Liver (tissue), 9 donors: ENCODE results near the gene KCNS3. TPM values are rescaled to one million over a fixed set of nuclear protein-coding genes. Genes with fewer than 3 reads are reported as not detected.

Experiments used
- DNase-seq: peaks from one replicate; pipeline ENCODE4 v3.0.0-alpha.2; 2017; ENCODE audit warnings: low spot score
- H3K27ac ChIP-seq, 2 donors: one replicate each; pipeline ENCODE4 v1.7.0; 2013; ENCODE audit warnings: inconsistent platforms in 2 of 2, low read length in 2 of 2, control low read depth in 1 of 2, low read depth in 1 of 2, mild to moderate bottlenecking in 1 of 2
- H3K27me3 ChIP-seq, 4 donors: one replicate each; pipeline versions ENCODE4 v1.6.1 to v1.7.0; 2013; ENCODE audit warnings: low read length in 3 of 4, inconsistent platforms in 1 of 4, mild to moderate bottlenecking in 1 of 4, moderate library complexity in 1 of 4; ENCODE audit not compliant: control insufficient read depth in 4 of 4, insufficient read depth in 4 of 4
- H3K36me3 ChIP-seq, 4 donors: one replicate each; pipeline versions ENCODE4 v1.6.1 to v1.7.0; 2013; ENCODE audit warnings: low read length in 3 of 4, mild to moderate bottlenecking in 3 of 4, low read depth in 1 of 4, moderate library complexity in 1 of 4; ENCODE audit not compliant: control insufficient read depth in 4 of 4, insufficient read depth in 3 of 4
- H3K4me1 ChIP-seq, 4 donors: one replicate each; pipeline versions ENCODE4 v1.6.1 to v1.7.0; 2013; ENCODE audit warnings: low read length in 3 of 4, mild to moderate bottlenecking in 3 of 4, moderate library complexity in 1 of 4; ENCODE audit not compliant: control insufficient read depth in 4 of 4, insufficient read depth in 4 of 4
- H3K4me3 ChIP-seq, 3 donors: one replicate each; pipeline versions ENCODE4 v1.6.1 to v1.7.0; 2013; ENCODE audit warnings: low read length in 3 of 3, control low read depth in 1 of 3, low read depth in 1 of 3, mild to moderate bottlenecking in 1 of 3
- H3K9ac ChIP-seq, 2 donors: one replicate each; pipeline ENCODE4 v1.7.0; 2013; ENCODE audit warnings: low read length in 2 of 2, mild to moderate bottlenecking in 2 of 2, moderate library complexity in 2 of 2, control low read depth in 1 of 2, low read depth in 1 of 2
- H3K9me3 ChIP-seq, 4 donors: one replicate each; pipeline versions ENCODE4 v1.6.1 to v1.7.0; 2013; ENCODE audit warnings: low read length in 3 of 4; ENCODE audit not compliant: control insufficient read depth in 4 of 4
- EGR1 ChIP-seq, 2 donors: IDR thresholded peaks; 2 replicates each; pipeline ENCODE4 v1.6.1; 2016 to 2018; ENCODE audit warnings: antibody characterized with exemption in 2 of 2, low read depth in 2 of 2
- FOXA2 ChIP-seq: IDR thresholded peaks from 2 replicates; pipeline ENCODE4 v1.6.1; 2016; ENCODE audit warnings: antibody characterized with exemption
- GABPA ChIP-seq, 2 donors: IDR thresholded peaks in 1 of 2; conservative IDR thresholded peaks in 1 of 2; 2 replicates each; pipeline ENCODE4 v1.6.1; 2016; ENCODE audit warnings: antibody characterized with exemption in 2 of 2, mild to moderate bottlenecking in 1 of 2, moderate library complexity in 1 of 2
- HNF4A ChIP-seq, 2 donors: conservative IDR thresholded peaks; 2 replicates each; pipeline ENCODE4 v1.6.1; 2016; ENCODE audit warnings: antibody characterized with exemption in 2 of 2, mild to moderate bottlenecking in 2 of 2
- HNF4G ChIP-seq: IDR thresholded peaks from 2 replicates; pipeline ENCODE4 v1.6.1; 2016; ENCODE audit warnings: antibody characterized with exemption
- JUND ChIP-seq, 2 donors: IDR thresholded peaks; 2 replicates each; pipeline ENCODE4 v1.6.1; 2016; ENCODE audit warnings: antibody characterized with exemption in 2 of 2
- MAX ChIP-seq: IDR thresholded peaks from 2 replicates; pipeline ENCODE4 v1.6.1; 2016; ENCODE audit warnings: antibody characterized with exemption
- NR2F2 ChIP-seq: IDR thresholded peaks from 2 replicates; pipeline ENCODE4 v1.6.1; 2016; ENCODE audit warnings: antibody characterized with exemption
- RAD21 ChIP-seq, 2 donors: IDR thresholded peaks; 2 replicates each; pipeline ENCODE4 v1.6.1; 2016; ENCODE audit warnings: antibody characterized with exemption in 2 of 2, mild to moderate bottlenecking in 2 of 2
- SP1 ChIP-seq: IDR thresholded peaks from 2 replicates; pipeline ENCODE4 v1.6.1; 2018; ENCODE audit warnings: antibody characterized with exemption, mild to moderate bottlenecking
- TAF1 ChIP-seq: conservative IDR thresholded peaks from 2 replicates; pipeline ENCODE4 v1.6.1; 2016; ENCODE audit warnings: antibody characterized with exemption, mild to moderate bottlenecking
- YY1 ChIP-seq: IDR thresholded peaks from 2 replicates; pipeline ENCODE4 v1.6.1; 2016; ENCODE audit warnings: antibody characterized with exemption, mild to moderate bottlenecking
- ZBTB33 ChIP-seq: IDR thresholded peaks from 2 replicates; pipeline ENCODE4 v1.6.1; 2016; ENCODE audit warnings: antibody characterized with exemption
- WGBS: extraction: QIAGEN DNeasy Blood & Tissue Kit; methylation state at CpG from one replicate; pipeline ENCODE4 v1.1.7; 2013; 5-methylcytosine and 5-hydroxymethylcytosine counted together
- polyA plus RNA-seq, 2 donors: library from polyadenylated mRNA; stranded (reverse) in 1 of 2; unstranded in 1 of 2; fragments of 200-250 nt in 1 of 2; fragments of >200 nt in 1 of 2; fragmentation: Nextera tagmentation in 1 of 2; extraction: Ambion mirVana in 1 of 2; gene quantifications; one replicate each; pipeline versions ENCODE4 v1.2.1 to v1.2.3, GENCODE V29; 2013 to 2015
- total RNA-seq, 2 donors: library from RNA; depleted of rRNA; stranded (reverse); fragments of >200 nt; gene quantifications; one replicate each; pipeline ENCODE4 v1.2.3, GENCODE V29; 2014
- TF ChIP-seq, protein P1 (sequence below): IDR thresholded peaks from 2 replicates; pipeline ENCODE4 v1.6.1; 2016; ENCODE audit warnings: antibody characterized with exemption
- TF ChIP-seq, protein P2 (sequence below): fragments of 150-350 bp; IDR thresholded peaks from 2 replicates; pipeline ENCODE4 v1.5.1; 2017; ENCODE audit warnings: improper control_type of control experiment, low read depth, low read length; ENCODE audit not compliant: missing input control
- donor health status: healthy.
- donor health status: healthy.
- donor health status: healthy.
- donor health status: healthy.
- donor health status: healthy.

Gene KCNS3
- total and polyA plus RNA-seq, 4 donors = 0.56 to 2.8 (median 1.7) TPM

GRCh38 chr2:17976871-17977746 lies 98.6 kb downstream of the KCNS3 start:
- WGBS = 76% methylated on average over 6 of the region's 6 CpGs
- no peak for DNase-seq

DNA sequence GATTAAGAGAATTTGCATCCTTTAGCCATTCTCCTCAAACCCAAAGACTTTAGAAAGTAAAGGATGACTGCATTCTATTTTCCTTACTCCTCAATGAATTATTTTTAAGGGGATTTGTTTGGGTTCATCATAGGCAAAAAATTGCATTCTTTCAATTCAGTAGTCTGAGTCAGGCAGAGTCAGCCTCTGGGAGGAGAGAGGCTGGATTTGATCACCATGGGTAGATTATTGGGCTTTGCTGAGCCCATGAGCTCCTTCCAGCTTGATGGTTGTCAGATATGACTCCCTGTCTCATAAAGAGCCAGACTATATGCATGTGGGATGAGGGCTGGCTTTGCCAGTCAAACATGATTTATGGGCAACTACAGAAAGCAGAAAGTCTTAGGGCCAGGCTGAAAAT lies 101.2 kb downstream of the KCNS3 start:
- H3K4me3 ChIP-seq = no peak overlapping the region
- H3K27ac ChIP-seq = no peak overlapping the region
- H3K4me1 ChIP-seq = no peaks in the 10 kb centered on the region
- no peaks in the 10 kb centered on the region for H3K9me3 ChIP-seq
- H3K36me3 ChIP-seq = no peaks in the 10 kb centered on the region
- no peak overlapping the region for H3K9ac ChIP-seq
- no peak for DNase-seq
- no peaks in the 10 kb centered on the region for H3K27me3 ChIP-seq
- no peak for TF ChIP-seq HNF4G
- TF ChIP-seq FOXA2 = no peak
- no peak for TF ChIP-seq ZBTB33
- TF ChIP-seq RAD21 (IDR thresholded peaks at IDR 0.05) = no peak
- TF ChIP-seq, protein P1, sequence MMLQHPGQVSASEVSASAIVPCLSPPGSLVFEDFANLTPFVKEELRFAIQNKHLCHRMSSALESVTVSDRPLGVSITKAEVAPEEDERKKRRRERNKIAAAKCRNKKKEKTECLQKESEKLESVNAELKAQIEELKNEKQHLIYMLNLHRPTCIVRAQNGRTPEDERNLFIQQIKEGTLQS = no peak
- TF ChIP-seq EGR1 (IDR thresholded peaks at IDR 0.05; ENCODE audit: low read depth in 2 of 2) = no peak
- TF ChIP-seq TAF1 = no peak

More at GRCh38 chr2:17976871-17977746, 98.6 kb downstream of the KCNS3 start:
- H3K9ac ChIP-seq = no peak overlapping the region
- H3K4me3 ChIP-seq = no peak overlapping the region
- no peak overlapping the region for H3K27ac ChIP-seq
- no peaks in the 10 kb centered on the region for H3K4me1 ChIP-seq
- H3K9me3 ChIP-seq = no peaks in the 10 kb centered on the region
- no peaks in the 10 kb centered on the region for H3K27me3 ChIP-seq
- no peaks in the 10 kb centered on the region for H3K36me3 ChIP-seq
- TF ChIP-seq HNF4A (conservative IDR thresholded peaks at IDR 0.05) (no peak), NR2F2 (peak; percentile 82)

DNA sequence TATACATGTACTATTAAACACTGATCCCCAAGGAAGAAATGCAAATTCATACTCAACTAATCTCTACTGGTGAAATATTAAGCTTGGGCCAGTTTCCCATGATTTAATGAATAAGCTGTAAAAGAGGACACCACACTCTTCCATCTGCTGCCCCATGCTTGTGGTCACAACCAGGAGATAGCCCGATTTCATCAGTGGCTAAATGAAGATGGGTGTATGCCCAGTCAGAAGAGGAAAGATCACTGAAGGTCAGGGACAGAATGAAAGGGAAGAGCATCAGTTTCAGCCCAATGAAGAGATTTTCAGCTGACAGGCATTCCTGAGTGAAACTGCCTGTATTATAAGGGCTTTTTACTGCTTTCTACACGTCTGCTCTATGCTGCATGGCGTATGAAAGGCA lies 103.5 kb downstream of the KCNS3 start:
- no peaks in the 10 kb centered on the region for H3K9me3 ChIP-seq
- H3K27me3 ChIP-seq = no peaks in the 10 kb centered on the region
- TF ChIP-seq HNF4A (conservative IDR thresholded peaks at IDR 0.05) (no peak), FOXA2 (no peak), ZBTB33 (no peak), YY1 (no peak), RAD21 (IDR thresholded peaks at IDR 0.05) (no peak), SP1 (no peak), MAX (no peak), JUND (IDR thresholded peaks at IDR 0.05) (no peak), GABPA (IDR thresholded peaks at IDR 0.05 in 1 of 2, conservative IDR thresholded peaks at IDR 0.05 in 1 of 2) (no peak), NR2F2 (no peak)
- TF ChIP-seq, protein P2, sequence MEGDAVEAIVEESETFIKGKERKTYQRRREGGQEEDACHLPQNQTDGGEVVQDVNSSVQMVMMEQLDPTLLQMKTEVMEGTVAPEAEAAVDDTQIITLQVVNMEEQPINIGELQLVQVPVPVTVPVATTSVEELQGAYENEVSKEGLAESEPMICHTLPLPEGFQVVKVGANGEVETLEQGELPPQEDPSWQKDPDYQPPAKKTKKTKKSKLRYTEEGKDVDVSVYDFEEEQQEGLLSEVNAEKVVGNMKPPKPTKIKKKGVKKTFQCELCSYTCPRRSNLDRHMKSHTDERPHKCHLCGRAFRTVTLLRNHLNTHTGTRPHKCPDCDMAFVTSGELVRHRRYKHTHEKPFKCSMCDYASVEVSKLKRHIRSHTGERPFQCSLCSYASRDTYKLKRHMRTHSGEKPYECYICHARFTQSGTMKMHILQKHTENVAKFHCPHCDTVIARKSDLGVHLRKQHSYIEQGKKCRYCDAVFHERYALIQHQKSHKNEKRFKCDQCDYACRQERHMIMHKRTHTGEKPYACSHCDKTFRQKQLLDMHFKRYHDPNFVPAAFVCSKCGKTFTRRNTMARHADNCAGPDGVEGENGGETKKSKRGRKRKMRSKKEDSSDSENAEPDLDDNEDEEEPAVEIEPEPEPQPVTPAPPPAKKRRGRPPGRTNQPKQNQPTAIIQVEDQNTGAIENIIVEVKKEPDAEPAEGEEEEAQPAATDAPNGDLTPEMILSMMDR = no peak
- no peak overlapping the region for H3K9ac ChIP-seq
- no peak for DNase-seq
- H3K4me3 ChIP-seq = no peak overlapping the region
- H3K36me3 ChIP-seq = no peaks in the 10 kb centered on the region
- WGBS = 66% methylated on average over 3 of the region's 3 CpGs
- no peak overlapping the region for H3K27ac ChIP-seq
- H3K4me1 ChIP-seq = no peaks in the 10 kb centered on the region
